Sigmoid colon (tissue), 7 donors: Measurements from ENCODE around the gene SYNDIG1. TPM values are rescaled to one million over a fixed set of nuclear protein-coding genes. Genes with fewer than 3 reads are reported as not detected.

Experiments
- DNase-seq: peaks from one replicate; pipeline ENCODE4 v3.0.0-alpha.2; 2019
- H3K27ac ChIP-seq, 4 donors: fragments of 200-600 bp; sonication (generic); one replicate each; pipeline ENCODE4 v1.5.1; 2016 to 2019; ENCODE audit warnings: mild to moderate bottlenecking in 1 of 4
- H3K27me3 ChIP-seq, 3 donors: fragments of 200-600 bp; sonication (generic); one replicate each; pipeline ENCODE4 v1.5.1; 2019; ENCODE audit warnings: mild to moderate bottlenecking in 1 of 3
- H3K36me3 ChIP-seq, 4 donors: fragments of 200-600 bp; sonication (generic); one replicate each; pipeline ENCODE4 v1.5.1; 2016 to 2019
- H3K4me1 ChIP-seq, 4 donors: fragments of 200-600 bp; sonication (generic); one replicate each; pipeline ENCODE4 v1.5.1; 2017 to 2019
- H3K4me3 ChIP-seq, 4 donors: fragments of 200-600 bp; sonication (generic); one replicate each; pipeline ENCODE4 v1.5.1; 2017 to 2019; ENCODE audit warnings: mild to moderate bottlenecking in 2 of 4, moderate library complexity in 1 of 4
- H3K9me3 ChIP-seq, 4 donors: fragments of 200-600 bp in 3 of 4; sonication (generic) in 3 of 4; one replicate each; pipeline versions ENCODE4 v1.5.1 to v1.6.1; 2013 to 2019
- EP300 ChIP-seq, 4 donors: sonication (generic); formaldehyde crosslinking; IDR thresholded peaks; one replicate each; pipeline ENCODE4 v1.6.1; 2017; ENCODE audit warnings: antibody characterized with exemption in 4 of 4
- POLR2A ChIP-seq, 2 donors: fragments of 450-650 bp; IDR thresholded peaks; one replicate each; pipeline ENCODE4 v1.6.1; 2016; ENCODE audit warnings: antibody characterized with exemption in 2 of 2, mild to moderate bottlenecking in 2 of 2, moderate library complexity in 2 of 2
- POLR2AphosphoS5 ChIP-seq, 4 donors: sonication (generic); formaldehyde crosslinking; IDR thresholded peaks; one replicate each; pipeline ENCODE4 v1.6.1; 2017; ENCODE audit warnings: antibody characterized with exemption in 4 of 4
- WGBS, 2 donors: extraction: QIAGEN DNeasy Blood & Tissue Kit; methylation state at CpG; one replicate each; pipeline ENCODE4 v1.1.7; 2013; 5-methylcytosine and 5-hydroxymethylcytosine counted together
- intact Hi-C: fragments of 100-400 bp; cut with DNase I; formaldehyde crosslinking; loops from one replicate; pipeline ENCODE4 v1.15.1; 2023
- polyA plus RNA-seq, 3 donors: library from polyadenylated mRNA; stranded (reverse); fragments of 200-250 nt; gene quantifications; one replicate each; pipeline ENCODE4 v1.2.3, GENCODE V29; 2013
- total RNA-seq, 4 donors: library from RNA; depleted of rRNA; stranded (reverse); fragments of >200 nt; gene quantifications; one replicate each; pipeline ENCODE4 v1.1.0, GENCODE V29; 2016
- TF ChIP-seq, protein P1 (sequence below), 4 experiments: fragments of 450-650 bp in 3 of 4; fragments of 200-600 bp in 1 of 4; IDR thresholded peaks; one replicate each; pipeline ENCODE4 v1.5.1; 2016 to 2019; ENCODE audit warnings: antibody characterized with exemption in 4 of 4, mild to moderate bottlenecking in 3 of 4, moderate library complexity in 2 of 4
- donor health status: healthy with polysubstance abuse.
- donor health status: Bipolar disorder and iron deficiency.
- donor health status: healthy.

The SYNDIG1 gene
- total and polyA plus RNA-seq, 7 donors = 0.16 to 0.69 (median 0.36) TPM; not detected in 2

DNA sequence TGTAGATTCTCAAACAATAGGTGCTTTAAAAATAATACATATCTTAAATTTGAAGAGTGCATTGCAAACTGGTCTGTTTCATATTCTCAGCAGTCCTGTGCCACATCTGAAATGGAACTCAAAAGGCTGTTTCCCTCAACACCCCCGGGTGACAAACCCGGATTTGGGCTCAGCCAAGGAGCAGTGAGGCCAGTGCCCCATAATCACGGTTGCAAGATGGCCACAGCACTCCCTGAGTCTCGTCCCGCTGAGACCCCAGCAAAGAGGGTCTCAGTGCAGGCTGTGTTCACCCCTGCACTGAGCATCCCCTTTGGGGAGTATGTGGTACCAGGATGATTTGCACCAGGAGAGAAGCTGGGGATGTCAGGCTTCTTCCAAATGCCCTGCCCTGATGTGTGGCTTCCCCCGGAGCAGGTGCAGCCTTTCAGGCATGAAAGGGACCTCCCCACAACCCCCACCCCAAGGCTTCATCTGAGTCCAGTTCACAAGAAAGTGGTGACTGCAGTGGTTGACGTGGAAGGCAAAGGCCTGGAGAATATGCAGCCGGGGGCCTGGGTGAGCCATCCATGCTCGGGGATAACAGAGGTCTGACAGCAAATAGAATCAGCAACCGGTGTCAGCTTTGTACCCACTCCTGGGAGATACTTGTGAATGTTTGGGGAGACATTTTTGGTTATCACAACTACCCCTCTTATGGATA lies 202.9 kb downstream of the SYNDIG1 start:
- no peaks in the 10 kb centered on the region for H3K36me3 ChIP-seq
- TF ChIP-seq POLR2A (IDR thresholded peaks at IDR 0.05) = no peak
- TF ChIP-seq EP300 (IDR thresholded peaks at IDR 0.05) = no peak
- no peak for TF ChIP-seq POLR2AphosphoS5 (IDR thresholded peaks at IDR 0.05)
- TF ChIP-seq, protein P1, sequence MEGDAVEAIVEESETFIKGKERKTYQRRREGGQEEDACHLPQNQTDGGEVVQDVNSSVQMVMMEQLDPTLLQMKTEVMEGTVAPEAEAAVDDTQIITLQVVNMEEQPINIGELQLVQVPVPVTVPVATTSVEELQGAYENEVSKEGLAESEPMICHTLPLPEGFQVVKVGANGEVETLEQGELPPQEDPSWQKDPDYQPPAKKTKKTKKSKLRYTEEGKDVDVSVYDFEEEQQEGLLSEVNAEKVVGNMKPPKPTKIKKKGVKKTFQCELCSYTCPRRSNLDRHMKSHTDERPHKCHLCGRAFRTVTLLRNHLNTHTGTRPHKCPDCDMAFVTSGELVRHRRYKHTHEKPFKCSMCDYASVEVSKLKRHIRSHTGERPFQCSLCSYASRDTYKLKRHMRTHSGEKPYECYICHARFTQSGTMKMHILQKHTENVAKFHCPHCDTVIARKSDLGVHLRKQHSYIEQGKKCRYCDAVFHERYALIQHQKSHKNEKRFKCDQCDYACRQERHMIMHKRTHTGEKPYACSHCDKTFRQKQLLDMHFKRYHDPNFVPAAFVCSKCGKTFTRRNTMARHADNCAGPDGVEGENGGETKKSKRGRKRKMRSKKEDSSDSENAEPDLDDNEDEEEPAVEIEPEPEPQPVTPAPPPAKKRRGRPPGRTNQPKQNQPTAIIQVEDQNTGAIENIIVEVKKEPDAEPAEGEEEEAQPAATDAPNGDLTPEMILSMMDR (IDR thresholded peaks at IDR 0.05) = no peak
- H3K27ac ChIP-seq = no peak overlapping the region
- WGBS, 2 donors = 76 to 80% methylated on average over 10 of the region's 10 CpGs
- H3K4me1 ChIP-seq = peaks cover 0 to 12% (median 10%) of the 10 kb centered on the region in 4 donors
- no peaks in the 10 kb centered on the region for H3K9me3 ChIP-seq
- intact Hi-C loops = no loop called here
- DNase-seq = peak; percentile 49
- no peak overlapping the region for H3K4me3 ChIP-seq
- no peaks in the 10 kb centered on the region for H3K27me3 ChIP-seq

DNA sequence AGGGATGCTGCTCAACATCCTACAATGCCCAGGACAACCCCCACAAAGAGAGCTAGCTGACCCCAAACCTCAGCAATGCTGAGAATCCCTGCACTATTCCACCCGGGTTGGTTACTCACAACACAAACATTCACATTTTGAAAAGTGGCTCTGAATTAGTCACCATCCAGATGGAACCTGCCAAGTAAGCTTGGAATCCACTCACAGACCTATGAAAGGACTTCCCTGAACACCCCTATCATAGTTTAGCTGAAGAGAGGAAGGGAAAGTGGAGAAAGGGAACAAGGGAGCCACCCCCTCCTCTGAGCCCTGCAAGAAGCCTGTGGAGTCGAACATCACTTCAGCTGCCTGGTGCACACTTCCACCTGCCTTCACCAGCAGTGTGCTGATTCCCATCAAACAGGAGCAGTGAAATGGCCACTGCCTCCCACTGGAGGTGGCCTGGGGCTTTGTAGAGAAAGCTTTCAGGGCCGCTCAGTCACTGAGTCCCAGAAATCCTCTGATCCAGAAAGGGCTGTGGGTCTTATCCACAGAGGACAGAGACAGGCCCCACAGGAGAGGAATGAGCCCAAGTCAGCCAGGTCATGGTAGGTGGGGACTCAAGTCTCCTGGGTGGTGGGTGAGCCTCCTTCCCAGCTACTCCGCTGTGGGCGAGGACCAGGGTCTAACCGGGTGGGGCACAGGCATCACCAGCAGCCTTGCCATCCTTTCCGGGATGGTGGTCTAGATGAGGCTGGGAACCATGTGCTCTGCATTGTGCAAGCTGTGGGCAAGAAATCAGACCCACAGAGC lies 203.7 kb downstream of the SYNDIG1 start:
- Histone ChIP-seq H3K27me3 (no peaks in the 10 kb centered on the region), H3K36me3 (no peaks in the 10 kb centered on the region), H3K27ac (no peak overlapping the region), H3K4me3 (no peak overlapping the region), H3K9me3 (no peaks in the 10 kb centered on the region), H3K4me1 (peaks cover 0 to 12% (median 10%) of the 10 kb centered on the region in 4 donors)
- DNase-seq = peak; percentile 52
- intact Hi-C loops = no loop called here
- no peak for TF ChIP-seq EP300 (IDR thresholded peaks at IDR 0.05)
- 73 to 86% methylated on average over 7 of the region's 7 CpGs for WGBS, 2 donors

DNA sequence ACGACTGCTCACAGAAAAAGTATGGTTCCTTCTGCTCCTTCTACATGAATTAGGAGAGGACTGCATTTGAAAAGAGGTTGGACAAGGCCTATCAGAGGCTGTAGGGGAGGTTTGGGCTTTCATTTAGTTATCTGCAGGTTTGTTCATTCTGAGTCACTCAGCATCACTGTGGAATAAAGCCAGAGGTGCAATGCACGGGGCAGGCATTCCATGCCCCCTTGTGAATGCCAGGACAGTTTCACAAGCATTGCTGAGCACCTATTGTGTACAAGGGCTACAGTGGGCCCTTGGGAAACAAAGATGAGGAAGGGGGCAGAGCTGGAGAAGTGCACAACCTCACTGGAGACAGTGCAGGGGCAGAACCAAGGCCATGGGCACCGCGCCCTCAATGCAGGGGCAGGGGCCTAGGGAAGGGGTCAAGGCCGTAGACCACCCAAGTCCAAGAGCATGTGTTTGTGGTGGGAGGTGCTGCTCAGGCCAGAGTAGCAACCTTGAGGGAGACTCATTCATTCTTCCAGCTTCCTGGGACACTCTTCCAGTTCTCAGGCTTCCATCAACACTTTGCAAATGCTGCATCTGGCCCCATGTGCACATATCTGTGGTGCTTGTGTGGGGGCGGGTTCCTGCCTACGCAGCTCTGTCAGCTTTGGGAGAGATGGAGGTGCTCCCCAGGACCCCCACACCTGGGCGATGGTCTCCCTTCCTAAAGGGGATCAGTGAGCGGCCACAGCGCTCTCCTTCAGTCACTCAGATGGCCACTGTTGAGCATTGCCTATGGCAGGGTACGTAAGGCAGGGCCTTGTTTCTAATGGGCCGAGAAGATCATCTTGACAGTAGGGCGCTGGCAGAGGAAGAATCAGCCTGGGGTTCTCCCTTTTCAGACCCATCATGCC lies 204.5 kb downstream of the SYNDIG1 start:
- Histone ChIP-seq H3K4me1 (peaks cover 0 to 12% (median 10%) of the 10 kb centered on the region in 4 donors), H3K36me3 (no peaks in the 10 kb centered on the region), H3K27me3 (no peaks in the 10 kb centered on the region), H3K9me3 (no peaks in the 10 kb centered on the region), H3K27ac (no peak overlapping the region), H3K4me3 (no peak overlapping the region)
- 84 to 92% methylated on average over 13 of the region's 13 CpGs for WGBS, 2 donors
- peak; percentile 26 for DNase-seq
- TF ChIP-seq POLR2A (IDR thresholded peaks at IDR 0.05) (no peak), POLR2AphosphoS5 (IDR thresholded peaks at IDR 0.05) (no peak), EP300 (IDR thresholded peaks at IDR 0.05) (no peak)
- TF ChIP-seq, protein P1 (IDR thresholded peaks at IDR 0.05) = no peak
- intact Hi-C loops = no loop called here

DNA sequence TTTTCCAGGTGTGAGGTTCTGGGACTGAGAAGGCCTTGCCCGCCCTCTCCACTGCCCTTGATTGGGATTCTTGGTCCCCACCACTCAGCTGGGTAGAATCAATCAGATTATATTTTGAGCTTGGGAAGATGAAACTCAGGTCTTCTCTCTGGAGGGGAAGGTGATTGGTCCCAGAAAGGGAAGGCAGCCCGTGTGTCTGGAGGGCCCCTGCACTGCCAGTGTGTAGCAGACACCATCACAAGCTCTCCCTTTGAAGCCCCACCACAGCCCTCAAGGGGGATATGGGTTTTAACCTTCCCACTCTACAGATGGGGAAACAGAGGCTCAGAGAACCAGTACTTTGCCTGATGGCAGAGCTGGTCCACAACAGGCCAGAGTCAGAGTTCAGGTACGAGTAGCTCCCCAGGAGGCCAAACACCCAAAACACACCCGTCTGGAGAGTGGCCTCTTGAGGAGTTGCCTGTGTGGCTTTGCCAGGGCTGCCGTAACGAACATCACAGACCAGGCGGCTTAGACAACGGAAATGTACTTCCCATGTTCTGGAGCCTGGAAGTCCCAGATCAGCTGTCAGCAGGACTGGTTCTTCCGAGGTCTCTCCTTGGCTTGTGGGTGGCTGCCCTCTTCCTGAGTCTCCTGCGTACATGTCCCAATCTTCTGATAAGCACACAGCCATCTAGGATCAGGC lies 205.6 kb downstream of the SYNDIG1 start:
- Histone ChIP-seq H3K27me3 (no peaks in the 10 kb centered on the region), H3K9me3 (no peaks in the 10 kb centered on the region), H3K27ac (no peak overlapping the region), H3K36me3 (no peaks in the 10 kb centered on the region), H3K4me3 (no peak overlapping the region), H3K4me1 (peaks cover 0 to 12% (median 10%) of the 10 kb centered on the region in 4 donors)
- peak; percentile 46 for DNase-seq
- no peak for TF ChIP-seq POLR2A (IDR thresholded peaks at IDR 0.05)
- TF ChIP-seq, protein P1 (IDR thresholded peaks at IDR 0.05) = no peak
- TF ChIP-seq POLR2AphosphoS5 (IDR thresholded peaks at IDR 0.05) = no peak
- TF ChIP-seq EP300 (IDR thresholded peaks at IDR 0.05) = no peak
- 86 to 91% methylated on average over 10 of the region's 10 CpGs for WGBS, 2 donors
- intact Hi-C loops = no loop called here
